ENCODE results near the gene AGRN. TPM values are rescaled to one million over a fixed set of nuclear protein-coding genes. Genes with fewer than 3 reads are reported as not detected.

The AGRN gene
- total RNA-seq, 1 donor, result 30.0 TPM

DNA sequence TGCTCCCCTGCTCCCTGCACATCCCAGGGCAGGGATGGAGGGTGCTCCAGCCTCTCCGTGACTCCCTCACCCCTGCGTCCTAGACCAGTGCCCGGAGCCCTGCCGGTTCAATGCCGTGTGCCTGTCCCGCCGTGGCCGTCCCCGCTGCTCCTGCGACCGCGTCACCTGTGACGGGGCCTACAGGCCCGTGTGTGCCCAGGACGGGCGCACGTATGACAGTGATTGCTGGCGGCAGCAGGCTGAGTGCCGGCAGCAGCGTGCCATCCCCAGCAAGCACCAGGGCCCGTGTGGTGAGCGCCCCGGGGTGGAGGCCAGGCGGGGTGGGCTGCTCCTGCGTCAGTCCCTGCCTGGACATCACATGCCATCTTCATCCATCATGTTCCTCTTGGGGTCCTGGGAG, 22.0 kb downstream of the AGRN start:
- H4K20me1 ChIP-seq (ENCODE audit: insufficient read depth, low read length), result peaks cover 10% of the 10 kb centered on the region

DNA sequence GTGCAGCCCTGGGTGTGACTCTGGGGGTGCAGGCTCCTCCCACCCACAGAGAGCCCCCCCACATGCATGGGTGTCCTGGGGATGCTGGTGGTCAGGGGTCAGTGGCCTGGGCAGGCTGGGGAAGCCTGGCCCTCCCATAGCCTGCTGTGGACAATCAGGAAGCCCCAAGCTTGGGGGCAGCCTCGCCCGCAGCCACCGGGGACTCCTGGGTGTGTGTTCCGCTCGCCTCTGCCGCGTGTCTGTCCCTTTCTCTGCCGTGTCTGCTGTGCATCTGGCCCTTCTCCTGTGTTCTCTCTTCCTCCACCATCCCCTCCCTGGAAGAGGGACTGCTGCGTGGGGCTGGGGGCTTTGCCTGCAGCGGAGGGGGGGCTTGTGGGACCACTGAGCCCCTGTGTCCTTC, 22.9 kb downstream of the AGRN start:
- H2AFZ ChIP-seq (ENCODE audit: low read length), result no peak overlapping the region
- H3K27ac ChIP-seq (ENCODE audit: low read depth, low read length), result no peak overlapping the region
- H4K20me1 ChIP-seq (ENCODE audit: insufficient read depth, low read length), result peaks cover 10% of the 10 kb centered on the region
- H3K79me2 ChIP-seq (ENCODE audit: insufficient read depth, low read length), result no peaks in the 10 kb centered on the region
- H3K4me3 ChIP-seq (ENCODE audit: insufficient read depth, low read length), result no peak overlapping the region
- H3K9me3 ChIP-seq (ENCODE audit: low read depth, low read length), result no peaks in the 10 kb centered on the region
- no peak for DNase-seq (ENCODE audit: insufficient read length, low spot score, missing footprints)
- H3K4me1 ChIP-seq (ENCODE audit: insufficient read depth, low read length), result peaks cover 7% of the 10 kb centered on the region
- TF ChIP-seq, protein P1, sequence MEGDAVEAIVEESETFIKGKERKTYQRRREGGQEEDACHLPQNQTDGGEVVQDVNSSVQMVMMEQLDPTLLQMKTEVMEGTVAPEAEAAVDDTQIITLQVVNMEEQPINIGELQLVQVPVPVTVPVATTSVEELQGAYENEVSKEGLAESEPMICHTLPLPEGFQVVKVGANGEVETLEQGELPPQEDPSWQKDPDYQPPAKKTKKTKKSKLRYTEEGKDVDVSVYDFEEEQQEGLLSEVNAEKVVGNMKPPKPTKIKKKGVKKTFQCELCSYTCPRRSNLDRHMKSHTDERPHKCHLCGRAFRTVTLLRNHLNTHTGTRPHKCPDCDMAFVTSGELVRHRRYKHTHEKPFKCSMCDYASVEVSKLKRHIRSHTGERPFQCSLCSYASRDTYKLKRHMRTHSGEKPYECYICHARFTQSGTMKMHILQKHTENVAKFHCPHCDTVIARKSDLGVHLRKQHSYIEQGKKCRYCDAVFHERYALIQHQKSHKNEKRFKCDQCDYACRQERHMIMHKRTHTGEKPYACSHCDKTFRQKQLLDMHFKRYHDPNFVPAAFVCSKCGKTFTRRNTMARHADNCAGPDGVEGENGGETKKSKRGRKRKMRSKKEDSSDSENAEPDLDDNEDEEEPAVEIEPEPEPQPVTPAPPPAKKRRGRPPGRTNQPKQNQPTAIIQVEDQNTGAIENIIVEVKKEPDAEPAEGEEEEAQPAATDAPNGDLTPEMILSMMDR (IDR thresholded peaks at IDR 0.05; ENCODE audit: extremely low read depth, low read depth, low read length), result no peak
- no peaks in the 10 kb centered on the region for H3K36me3 ChIP-seq (ENCODE audit: insufficient read depth, low read length)
- H3K27me3 ChIP-seq (ENCODE audit: insufficient read depth, low read length), result no peaks in the 10 kb centered on the region
- H3K4me2 ChIP-seq (ENCODE audit: insufficient read depth, low read length), result no peak overlapping the region

More for the DNA sequence above, 22.0 kb downstream of the AGRN start:
- Histone ChIP-seq H3K27ac (ENCODE audit: low read depth, low read length) (no peak overlapping the region), H2AFZ (ENCODE audit: low read length) (no peak overlapping the region), H3K27me3 (ENCODE audit: insufficient read depth, low read length) (no peaks in the 10 kb centered on the region), H3K4me3 (ENCODE audit: insufficient read depth, low read length) (no peak overlapping the region), H3K4me1 (ENCODE audit: insufficient read depth, low read length) (peaks cover 7% of the 10 kb centered on the region), H3K4me2 (ENCODE audit: insufficient read depth, low read length) (no peak overlapping the region), H3K9me3 (ENCODE audit: low read depth, low read length) (no peaks in the 10 kb centered on the region), H3K79me2 (ENCODE audit: insufficient read depth, low read length) (no peaks in the 10 kb centered on the region), H3K36me3 (ENCODE audit: insufficient read depth, low read length) (no peaks in the 10 kb centered on the region)
- no peak for DNase-seq (ENCODE audit: insufficient read length, low spot score, missing footprints)
- TF ChIP-seq, protein P1 (IDR thresholded peaks at IDR 0.05; ENCODE audit: extremely low read depth, low read depth, low read length), result no peak

DNA sequence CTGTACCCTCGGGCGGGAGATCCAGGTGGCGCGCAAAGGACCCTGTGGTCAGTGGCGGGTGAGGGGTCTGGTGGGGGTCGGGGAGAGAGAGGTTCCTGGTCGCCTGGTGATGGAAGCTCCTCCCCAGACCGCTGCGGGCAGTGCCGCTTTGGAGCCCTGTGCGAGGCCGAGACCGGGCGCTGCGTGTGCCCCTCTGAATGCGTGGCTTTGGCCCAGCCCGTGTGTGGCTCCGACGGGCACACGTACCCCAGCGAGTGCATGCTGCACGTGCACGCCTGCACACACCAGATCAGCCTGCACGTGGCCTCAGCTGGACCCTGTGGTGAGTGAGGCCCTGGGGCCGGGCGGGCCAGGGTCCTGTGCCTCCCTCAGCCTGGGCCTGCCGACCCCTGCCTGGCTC, 23.5 kb downstream of the AGRN start:
- TF ChIP-seq, protein P1 (IDR thresholded peaks at IDR 0.05; ENCODE audit: extremely low read depth, low read depth, low read length), result no peak
- DNase-seq (ENCODE audit: insufficient read length, low spot score, missing footprints), result no peak
- Histone ChIP-seq H3K4me1 (ENCODE audit: insufficient read depth, low read length) (peaks cover 7% of the 10 kb centered on the region), H3K36me3 (ENCODE audit: insufficient read depth, low read length) (no peaks in the 10 kb centered on the region), H3K4me2 (ENCODE audit: insufficient read depth, low read length) (no peak overlapping the region), H3K27me3 (ENCODE audit: insufficient read depth, low read length) (no peaks in the 10 kb centered on the region), H4K20me1 (ENCODE audit: insufficient read depth, low read length) (peaks cover 6% of the 10 kb centered on the region), H3K79me2 (ENCODE audit: insufficient read depth, low read length) (no peaks in the 10 kb centered on the region), H2AFZ (ENCODE audit: low read length) (no peak overlapping the region), H3K27ac (ENCODE audit: low read depth, low read length) (no peak overlapping the region), H3K9me3 (ENCODE audit: low read depth, low read length) (no peaks in the 10 kb centered on the region), H3K4me3 (ENCODE audit: insufficient read depth, low read length) (no peak overlapping the region)

DNA sequence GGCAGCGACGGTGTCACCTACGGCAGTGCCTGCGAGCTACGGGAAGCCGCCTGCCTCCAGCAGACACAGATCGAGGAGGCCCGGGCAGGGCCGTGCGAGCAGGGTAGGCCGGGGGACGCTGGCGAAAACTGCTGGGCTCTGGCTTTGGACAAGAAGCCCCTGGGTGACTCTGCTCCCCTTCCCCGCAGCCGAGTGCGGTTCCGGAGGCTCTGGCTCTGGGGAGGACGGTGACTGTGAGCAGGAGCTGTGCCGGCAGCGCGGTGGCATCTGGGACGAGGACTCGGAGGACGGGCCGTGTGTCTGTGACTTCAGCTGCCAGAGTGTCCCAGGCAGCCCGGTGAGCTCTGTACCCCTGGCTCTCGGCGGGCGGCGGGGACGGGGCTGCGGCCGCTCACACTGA, 24.0 kb downstream of the AGRN start:
- H3K4me1 ChIP-seq (ENCODE audit: insufficient read depth, low read length), result peaks cover 7% of the 10 kb centered on the region
- H3K27ac ChIP-seq (ENCODE audit: low read depth, low read length), result no peak overlapping the region
- H3K27me3 ChIP-seq (ENCODE audit: insufficient read depth, low read length), result no peaks in the 10 kb centered on the region
- H3K4me3 ChIP-seq (ENCODE audit: insufficient read depth, low read length), result no peak overlapping the region
- no peak overlapping the region for H3K4me2 ChIP-seq (ENCODE audit: insufficient read depth, low read length)
- no peak overlapping the region for H2AFZ ChIP-seq (ENCODE audit: low read length)
- no peaks in the 10 kb centered on the region for H3K9me3 ChIP-seq (ENCODE audit: low read depth, low read length)
- DNase-seq (ENCODE audit: insufficient read length, low spot score, missing footprints), result no peak
- no peaks in the 10 kb centered on the region for H3K79me2 ChIP-seq (ENCODE audit: insufficient read depth, low read length)
- TF ChIP-seq, protein P1 (IDR thresholded peaks at IDR 0.05; ENCODE audit: extremely low read depth, low read depth, low read length), result no peak
- H4K20me1 ChIP-seq (ENCODE audit: insufficient read depth, low read length), result peaks cover 2% of the 10 kb centered on the region
- no peaks in the 10 kb centered on the region for H3K36me3 ChIP-seq (ENCODE audit: insufficient read depth, low read length)

Data from osteoblast (primary cell).